Prostate gland (tissue), 2 donors: Measurements from ENCODE around the gene GLT1D1.

Source experiments
- CTCF ChIP-seq, 4 experiments: fragments of 200-600 bp in 2 of 4; fragments of 450-650 bp in 2 of 4; sonication (generic) in 2 of 4; IDR thresholded peaks; 1 replicate in 3 of 4; 2 replicates in 1 of 4; pipeline ENCODE4 v1.5.1; 2016 to 2019; ENCODE audit warnings: antibody characterized with exemption in 4 of 4, mild to moderate bottlenecking in 2 of 4, moderate library complexity in 2 of 4
- POLR2AphosphoS5 ChIP-seq: sonication (generic); formaldehyde crosslinking; IDR thresholded peaks from one replicate; pipeline ENCODE4 v1.6.1; 2017; ENCODE audit warnings: antibody characterized with exemption

DNA sequence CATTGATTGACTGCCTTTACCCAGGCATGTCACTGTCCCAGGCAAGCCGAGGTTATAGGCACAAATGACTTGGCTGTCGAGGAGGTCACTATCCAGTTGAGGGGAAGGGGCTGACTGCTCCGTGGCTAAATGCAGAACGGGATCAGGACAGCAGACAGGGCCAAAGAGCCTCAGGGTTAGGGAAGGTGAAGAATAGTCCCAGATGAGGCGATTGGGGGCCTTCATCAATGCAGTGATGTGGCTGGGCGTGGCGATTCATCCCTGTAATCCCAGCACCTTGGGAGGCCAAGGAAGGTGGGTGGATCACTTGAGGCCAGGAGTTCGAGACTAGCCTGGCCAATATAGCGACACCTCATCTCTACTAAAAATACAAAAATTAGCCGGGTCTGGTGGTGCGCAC is 10.7 kb upstream of the GLT1D1 start:
- TF ChIP-seq CTCF (IDR thresholded peaks at IDR 0.05) (no peak), POLR2AphosphoS5 (no peak)
